B cell (primary cell): ENCODE measurements around the gene IQCM. TPM values are rescaled to one million over a fixed set of nuclear protein-coding genes. Genes with fewer than 3 reads are reported as not detected.

Experiments
- ATAC-seq: fragments of 200-7000 bp; cut with Tn5 transposase; one replicate; pipeline ENCODE4 v1.10.0; 2021; ENCODE audit warnings: low read depth, mild to moderate bottlenecking, moderate number of reproducible peaks, moderate library complexity
- CTCF ChIA-PET: fragments of 350-600 bp; sonication (Branson Sonifier 250); formaldehyde crosslinking; loops from one replicate; lab custom pipeline; 2021; ENCODE audit warnings: antibody characterized with exemption, inconsistent platforms; lab: Charles Lee
- POLR2A ChIA-PET: fragments of 350-600 bp; sonication (Branson Sonifier 250); formaldehyde crosslinking; loops from one replicate; lab custom pipeline; 2021; ENCODE audit warnings: antibody characterized with exemption; lab: Charles Lee
- DNase-seq: peaks from one replicate; pipeline ENCODE4 v3.0.0; 2013
- H2AFZ ChIP-seq: 2 replicates; pipeline ENCODE4 v1.6.1; 2012; ENCODE audit warnings: mild to moderate bottlenecking, low read depth, low read length; ENCODE audit not compliant: insufficient read depth, poor library complexity, severe bottlenecking
- H3K27ac ChIP-seq, 2 donors: 1 replicate in 1 of 2; 2 replicates in 1 of 2; pipeline ENCODE4 v1.5.1; 2012 to 2013; ENCODE audit warnings: low read length in 2 of 2, mild to moderate bottlenecking in 2 of 2, moderate library complexity in 1 of 2
- H3K27me3 ChIP-seq, 4 experiments: fragments of 200-600 bp in 1 of 4; sonication (generic) in 1 of 4; replicated peaks in 1 of 4; 1 replicate in 2 of 4; 2 replicates in 2 of 4; pipeline versions ENCODE4 v1.6.1 to v1.7.0; 2013 to 2016; ENCODE audit warnings: low read length in 3 of 4, mild to moderate bottlenecking in 2 of 4, mixed read lengths in 1 of 4, moderate library complexity in 1 of 4; ENCODE audit not compliant: insufficient read depth in 4 of 4, control insufficient read depth in 3 of 4; ENCODE audit errors: control extremely low read depth in 1 of 4
- H3K36me3 ChIP-seq, 2 experiments: replicated peaks in 1 of 2; 1 replicate in 1 of 2; 2 replicates in 1 of 2; pipeline versions ENCODE4 v1.6.1 to v1.7.1; 2013; ENCODE audit warnings: low read length in 1 of 2; ENCODE audit not compliant: insufficient read depth in 2 of 2, control insufficient read depth in 1 of 2; ENCODE audit errors: control extremely low read depth in 1 of 2, extremely low read depth in 1 of 2
- H3K4me1 ChIP-seq, 2 donors: fragments of 200-600 bp in 1 of 2; sonication (generic) in 1 of 2; 1 replicate in 1 of 2; 2 replicates in 1 of 2; pipeline versions ENCODE4 v1.5.1 to v1.6.1; 2013 to 2017; ENCODE audit warnings: low read length in 2 of 2; ENCODE audit not compliant: control insufficient read depth in 2 of 2, insufficient read depth in 2 of 2
- H3K4me2 ChIP-seq: replicated peaks from 2 replicates; pipeline ENCODE3; 2012; ENCODE audit warnings: mild to moderate bottlenecking, low read depth, low read length; ENCODE audit not compliant: poor library complexity, severe bottlenecking
- H3K4me3 ChIP-seq, 5 experiments: fragments of 200-600 bp in 1 of 5; sonication (generic) in 1 of 5; 1 replicate in 3 of 5; 2 replicates in 2 of 5; pipeline versions ENCODE4 v1.5.1 to v1.7.0; 2011 to 2016; ENCODE audit warnings: low read length in 4 of 5, mild to moderate bottlenecking in 4 of 5, low read depth in 2 of 5, control low read depth in 1 of 5, moderate library complexity in 1 of 5; ENCODE audit not compliant: insufficient read depth in 1 of 5; ENCODE audit errors: control extremely low read depth in 1 of 5, extremely low read depth in 1 of 5
- H3K79me2 ChIP-seq: fragments of 200-600 bp; sonication (generic); one replicate; pipeline ENCODE4 v1.6.0; 2016; ENCODE audit warnings: low read length; ENCODE audit not compliant: control insufficient read depth, insufficient read depth
- H3K9ac ChIP-seq: fragments of 200-600 bp; sonication (generic); 2 replicates; pipeline ENCODE4 v1.6.1; 2017; ENCODE audit warnings: mild to moderate bottlenecking, low read length, moderate library complexity
- H3K9me3 ChIP-seq, 3 donors: one replicate each; pipeline versions ENCODE4 v1.6.1 to v1.7.1; 2013; ENCODE audit warnings: low read length in 2 of 3; ENCODE audit not compliant: control insufficient read depth in 2 of 3, insufficient read depth in 1 of 3; ENCODE audit errors: control extremely low read depth in 1 of 3
- H4K20me1 ChIP-seq: 2 replicates; pipeline ENCODE4 v1.6.0; 2012; ENCODE audit warnings: mild to moderate bottlenecking, low read length; ENCODE audit not compliant: insufficient read depth, control insufficient read depth, poor library complexity, severe bottlenecking
- H3K27ac Mint-ChIP-seq: one replicate; pipeline ENCODE4 v1.8.0; 2021; ENCODE audit warnings: mixed read lengths
- H3K27me3 Mint-ChIP-seq: one replicate; pipeline ENCODE4 v1.8.0; 2021; ENCODE audit warnings: mixed read lengths
- H3K4me1 Mint-ChIP-seq: one replicate; pipeline ENCODE4 v1.8.0; 2021; ENCODE audit warnings: mixed read lengths
- H3K4me3 Mint-ChIP-seq: one replicate; pipeline ENCODE4 v1.8.0; 2021; ENCODE audit warnings: mixed read lengths
- H3K9me3 Mint-ChIP-seq: one replicate; pipeline ENCODE4 v1.8.0; 2022; ENCODE audit warnings: mixed read lengths; ENCODE audit not compliant: insufficient read depth
- EZH2 ChIP-seq: IDR thresholded peaks from 2 replicates; pipeline ENCODE4 v1.6.1; 2012; ENCODE audit warnings: borderline replicate concordance, low read depth, mild to moderate bottlenecking, moderate library complexity, low read length; ENCODE audit not compliant: insufficient read depth, poor library complexity, severe bottlenecking
- WGBS: methylation state at CpG from one replicate; pipeline ENCODE4 v1.1.5; 2013; ENCODE audit warnings: missing lambda C conversion rate; ENCODE audit not compliant: insufficient coverage; 5-methylcytosine and 5-hydroxymethylcytosine counted together
- intact Hi-C: fragments of 100-400 bp; cut with micrococcal nuclease; formaldehyde crosslinking; loops from one replicate; pipeline ENCODE4 v1.10.0; 2022
- polyA plus RNA-seq: library from polyadenylated mRNA; depleted of rRNA; stranded (reverse); fragments of >200 nt; gene quantifications from 2 replicates; pipeline ENCODE4 v1.2.3, GENCODE V29; 2012
- total RNA-seq, 2 donors: library from RNA; stranded (reverse); fragments of 120-200 nt in 1 of 2; gene quantifications; 1 replicate in 1 of 2; 2 replicates in 1 of 2; pipeline versions ENCODE4 v1.2.3 to v1.2.4, GENCODE V29; 2013 to 2022
- TF ChIP-seq, protein P1 (sequence below): fragments of 200-600 bp; IDR thresholded peaks from one replicate; pipeline ENCODE4 v1.8.0; 2022; ENCODE audit warnings: antibody characterized with exemption, mild to moderate bottlenecking

Gene IQCM
- total and polyA plus RNA-seq, 2 donors (not counting 1 experiment from before 2014, with no cell fraction given): not detected

DNA sequence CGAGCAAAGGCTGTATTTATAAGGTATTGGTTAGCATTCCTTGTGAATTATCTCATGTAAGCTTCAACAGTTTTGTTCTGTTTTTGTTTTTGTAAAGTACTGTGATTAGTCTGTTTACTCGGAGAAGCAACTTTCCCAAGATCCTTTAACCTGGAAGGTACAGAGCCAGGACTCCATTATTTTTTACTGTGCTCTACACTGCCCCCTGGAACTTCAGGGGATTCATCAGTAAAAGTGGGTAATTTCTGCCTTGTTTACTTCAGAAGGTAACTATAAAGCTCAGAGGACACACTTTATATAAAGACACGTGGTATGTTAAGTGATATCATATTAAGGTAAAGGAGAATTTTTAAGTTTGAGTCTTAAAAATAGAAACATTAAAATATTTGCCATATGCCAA lies 124.9 kb downstream of the IQCM start:
- Mint-ChIP-seq H3K4me1 (no peaks in the 10 kb centered on the region), H3K9me3 (peaks cover 4% of the 10 kb centered on the region), H3K27ac (no peak overlapping the region), H3K27me3 (no peaks in the 10 kb centered on the region), H3K4me3 (no peak overlapping the region)
- Histone ChIP-seq H4K20me1 (no peaks in the 10 kb centered on the region), H3K9me3 (no peaks in the 10 kb centered on the region), H3K27ac (no peak overlapping the region), H3K4me3 (no peak overlapping the region), H3K79me2 (no peaks in the 10 kb centered on the region), H3K27me3 (no peaks in the 10 kb centered on the region), H3K4me1 (no peaks in the 10 kb centered on the region), H3K4me2 (no peak overlapping the region), H3K9ac (no peak overlapping the region), H2AFZ (no peak overlapping the region), H3K36me3 (no peaks in the 10 kb centered on the region)
- POLR2A ChIA-PET: no interaction called here
- TF ChIP-seq EZH2: no peak
- TF ChIP-seq, protein P1, sequence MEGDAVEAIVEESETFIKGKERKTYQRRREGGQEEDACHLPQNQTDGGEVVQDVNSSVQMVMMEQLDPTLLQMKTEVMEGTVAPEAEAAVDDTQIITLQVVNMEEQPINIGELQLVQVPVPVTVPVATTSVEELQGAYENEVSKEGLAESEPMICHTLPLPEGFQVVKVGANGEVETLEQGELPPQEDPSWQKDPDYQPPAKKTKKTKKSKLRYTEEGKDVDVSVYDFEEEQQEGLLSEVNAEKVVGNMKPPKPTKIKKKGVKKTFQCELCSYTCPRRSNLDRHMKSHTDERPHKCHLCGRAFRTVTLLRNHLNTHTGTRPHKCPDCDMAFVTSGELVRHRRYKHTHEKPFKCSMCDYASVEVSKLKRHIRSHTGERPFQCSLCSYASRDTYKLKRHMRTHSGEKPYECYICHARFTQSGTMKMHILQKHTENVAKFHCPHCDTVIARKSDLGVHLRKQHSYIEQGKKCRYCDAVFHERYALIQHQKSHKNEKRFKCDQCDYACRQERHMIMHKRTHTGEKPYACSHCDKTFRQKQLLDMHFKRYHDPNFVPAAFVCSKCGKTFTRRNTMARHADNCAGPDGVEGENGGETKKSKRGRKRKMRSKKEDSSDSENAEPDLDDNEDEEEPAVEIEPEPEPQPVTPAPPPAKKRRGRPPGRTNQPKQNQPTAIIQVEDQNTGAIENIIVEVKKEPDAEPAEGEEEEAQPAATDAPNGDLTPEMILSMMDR: no peak
- intact Hi-C loops: no loop called here
- DNase-seq (no peak), ATAC-seq (no peak)
- CTCF ChIA-PET: no interaction called here
- WGBS: no CpG with 5 or more reads among the region's 3 CpGs

DNA sequence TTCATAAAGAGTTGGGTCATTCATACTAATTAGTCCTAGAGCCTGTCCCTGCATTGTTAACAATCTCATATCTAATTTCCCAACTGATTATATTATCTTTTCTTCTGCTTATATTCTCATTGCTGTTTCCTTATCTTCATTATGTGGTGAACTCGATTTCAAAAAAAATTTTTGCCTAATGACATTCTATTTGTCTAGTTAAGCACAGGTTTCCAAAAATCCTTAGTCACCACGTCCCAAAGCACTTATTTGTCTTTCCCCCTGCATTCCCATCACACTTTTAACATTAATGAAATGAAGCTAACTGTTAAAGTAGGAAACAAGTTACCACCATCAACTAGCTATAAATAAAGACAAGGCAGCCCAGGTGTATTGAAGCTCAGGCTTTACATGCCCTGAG lies 131.1 kb downstream of the IQCM start:
- Histone ChIP-seq H3K9me3 (no peaks in the 10 kb centered on the region), H4K20me1 (no peaks in the 10 kb centered on the region), H2AFZ (no peak overlapping the region), H3K79me2 (no peaks in the 10 kb centered on the region), H3K4me2 (no peak overlapping the region), H3K4me1 (no peaks in the 10 kb centered on the region), H3K36me3 (no peaks in the 10 kb centered on the region), H3K4me3 (no peak overlapping the region), H3K27me3 (no peaks in the 10 kb centered on the region), H3K27ac (no peak overlapping the region), H3K9ac (no peak overlapping the region)
- no CpG with 5 or more reads among the region's 2 CpGs for WGBS
- intact Hi-C loops: no loop called here
- H3K4me1 Mint-ChIP-seq: no peaks in the 10 kb centered on the region
- ChIA-PET CTCF (no interaction called here), POLR2A (no interaction called here)
- no peak overlapping the region for H3K27ac Mint-ChIP-seq
- no peak for TF ChIP-seq EZH2
- TF ChIP-seq, protein P1: no peak
- H3K9me3 Mint-ChIP-seq: no peaks in the 10 kb centered on the region
- no peak for ATAC-seq
- H3K4me3 Mint-ChIP-seq: no peak overlapping the region
- no peaks in the 10 kb centered on the region for H3K27me3 Mint-ChIP-seq
- DNase-seq: no peak
